C4-2B (cell line): ENCODE measurements around the gene CEP97.
"Not testable (repeated sequence)": the region's sequence is repeated elsewhere in the genome, so short reads cannot be mapped to it uniquely, and the experiment has no call there.

ENCODE experiments used
- H3K27ac ChIP-seq: fragments of 450-650 bp; 2 replicates; pipeline ENCODE4 v1.5.1; 2017
- CTCF ChIP-seq: fragments of 450-650 bp; conservative IDR thresholded peaks from 2 replicates; pipeline ENCODE4 v1.5.1; 2017; ENCODE audit warnings: mild to moderate bottlenecking
- ZFX ChIP-seq: fragments of 450-650 bp; IDR thresholded peaks from 2 replicates; pipeline ENCODE4 v1.6.1; 2017

CEP97 gene

GRCh38 chr3:101685050-101685400 lies 39.4 kb upstream of the CEP97 start:
- no peak overlapping the region for H3K27ac ChIP-seq
- TF ChIP-seq ZFX (no peak), CTCF (no peak; the same call in 1 of the 2 replicates)

GRCh38 chr3:101685870-101686307 lies 38.5 kb upstream of the CEP97 start:
- peak overlapping the region; percentile 87 for H3K27ac ChIP-seq
- TF ChIP-seq ZFX (no peak), CTCF (no peak)

GRCh38 chr3:101687142-101687931 lies 37.1 kb upstream of the CEP97 start:
- TF ChIP-seq ZFX (no peak; the same call in none of the 2 replicates), CTCF (no peak)
- H3K27ac ChIP-seq: peak overlapping the region; percentile 87

- TF ChIP-seq ZFX: no peak
- TF ChIP-seq CTCF: no peak
- H3K27ac ChIP-seq: no peak overlapping the region
Measured at GRCh38 chr3:101689286-101689685, 35.1 kb upstream of the CEP97 start.

- TF ChIP-seq CTCF: no peak
- TF ChIP-seq ZFX: no peak
- H3K27ac ChIP-seq: no peak overlapping the region
Measured at GRCh38 chr3:101690972-101691371, 33.4 kb upstream of the CEP97 start.

- H3K27ac ChIP-seq: not testable (repeated sequence)
Measured at GRCh38 chr3:101691685-101692671, 32.4 kb upstream of the CEP97 start.

GRCh38 chr3:101693540-101693939 lies 30.9 kb upstream of the CEP97 start:
- not testable (repeated sequence) for H3K27ac ChIP-seq
- TF ChIP-seq CTCF: peak; percentile 61

GRCh38 chr3:101694836-101695235 lies 29.6 kb upstream of the CEP97 start:
- H3K27ac ChIP-seq: not testable (repeated sequence)
